ENCODE results near the gene STAM. TPM values are rescaled to one million over a fixed set of nuclear protein-coding genes. Genes with fewer than 3 reads are reported as not detected.

STAM gene
- polyA plus RNA-seq, 1 of the 3 experiments (the other 2 are of a cell fraction), result 19.1 TPM

- no peaks in the 10 kb centered on the region for H4K20me1 ChIP-seq (ENCODE audit: insufficient read depth)
- no peak overlapping the region for H3K9ac ChIP-seq
- no peaks in the 10 kb centered on the region for H3K27me3 ChIP-seq (ENCODE audit: insufficient read depth)
- peaks cover 3 to 41% of the 10 kb centered on the region in 2 experiments for H3K4me1 ChIP-seq (ENCODE audit: control insufficient read depth in 1 of 2, insufficient read depth in 2 of 2, low read depth in 1 of 2, low read length in 1 of 2)
- ChIA-PET POLR2A (interaction anchor here (1.3 kb wide), 1 partner anchor 28 kb away, joined by 3 read pairs; the partner anchor contains the start of gene STAM), CTCF (interaction anchor here (1.6 kb wide), 1 partner anchor 9 kb away, joined by 9 read pairs; no protein-coding TSS in a partner anchor)
- WGBS (ENCODE audit: low lambda C conversion rate), result 41% methylated on average over 3 of the region's 3 CpGs
- H3K27ac ChIP-seq (ENCODE audit: low read depth in 2 of 2, low read length in 1 of 2), result no peak overlapping the region
- DNase-seq, result no peak
- peaks cover 0 to 2% of the 10 kb centered on the region in 2 experiments for H3K36me3 ChIP-seq (replicated peaks in 1 of 2; ENCODE audit: control insufficient read depth in 1 of 2, insufficient read depth in 2 of 2, low read length in 1 of 2)
- peaks cover 36% of the 10 kb centered on the region for H3F3A ChIP-seq (replicated peaks; ENCODE audit: insufficient read depth)
- H3K4me2 ChIP-seq, result no peak overlapping the region
- no peak overlapping the region for H3K4me3 ChIP-seq (ENCODE audit: low read depth in 2 of 2, low read length in 1 of 2)
- TF ChIP-seq PBX3 (IDR thresholded peaks at IDR 0.05), result peak; percentile 26; the same call in 1 of the 2 replicates
- no peak for TF ChIP-seq FOXM1 (IDR thresholded peaks at IDR 0.05; ENCODE audit: low read depth)
- H3K9me3 ChIP-seq, result no peaks in the 10 kb centered on the region
- peaks cover 87% of the 10 kb centered on the region for H3K79me2 ChIP-seq (ENCODE audit: insufficient read depth)
- H3K9me2 ChIP-seq, result no peaks in the 10 kb centered on the region
- H2AFZ ChIP-seq (ENCODE audit: low read depth), result no peak overlapping the region
These were observed 27.4 kb downstream of the STAM start for GRCh38 chr10:17671307-17671706.

GRCh38 chr10:17673471-17674061 is 29.6 kb downstream of the STAM start:
- Histone ChIP-seq H3K9me3 (no peaks in the 10 kb centered on the region), H3K27me3 (ENCODE audit: insufficient read depth) (no peaks in the 10 kb centered on the region), H3K36me3 (replicated peaks in 1 of 2; ENCODE audit: control insufficient read depth in 1 of 2, insufficient read depth in 2 of 2, low read length in 1 of 2) (peaks cover 0 to 2% of the 10 kb centered on the region in 2 experiments), H3K27ac (ENCODE audit: low read depth in 2 of 2, low read length in 1 of 2) (peak overlapping the region; percentile 76 to 82), H3K79me2 (ENCODE audit: insufficient read depth) (peaks cover 85% of the 10 kb centered on the region), H3K9ac (peak overlapping the region; percentile 31; the same call in 1 of the 2 replicates), H3K4me3 (ENCODE audit: low read depth in 2 of 2, low read length in 1 of 2) (peak overlapping the region in 1 of 2 experiments; percentile 6; a peak in 1 of 4 replicates), H3K4me1 (ENCODE audit: control insufficient read depth in 1 of 2, insufficient read depth in 2 of 2, low read depth in 1 of 2, low read length in 1 of 2) (peaks cover 3 to 41% of the 10 kb centered on the region in 2 experiments), H3F3A (replicated peaks; ENCODE audit: insufficient read depth) (peaks cover 36% of the 10 kb centered on the region), H2AFZ (ENCODE audit: low read depth) (no peak overlapping the region), H3K4me2 (peak overlapping the region; percentile 68), H3K9me2 (no peaks in the 10 kb centered on the region), H4K20me1 (ENCODE audit: insufficient read depth) (no peaks in the 10 kb centered on the region)
- ChIA-PET POLR2A (no interaction called here), CTCF (no interaction called here)
- no peak for DNase-seq
- WGBS (ENCODE audit: low lambda C conversion rate), result 14% methylated on average over 5 of the region's 5 CpGs
- TF ChIP-seq YY1 (IDR thresholded peaks at IDR 0.05; ENCODE audit: low read depth) (no peak), TCF12 (IDR thresholded peaks at IDR 0.05) (peak; percentile 87), GATA2 (CRISPR knock-in tag; IDR thresholded peaks at IDR 0.05) (no peak), REST (IDR thresholded peaks at IDR 0.05; ENCODE audit: low read depth, low read length) (no peak), FOXJ3 (CRISPR knock-in tag; IDR thresholded peaks at IDR 0.05) (no peak), ZBTB33 (IDR thresholded peaks at IDR 0.05; ENCODE audit: borderline replicate concordance, low read depth) (no peak; the same call in 1 of the 2 replicates), NFIC (IDR thresholded peaks at IDR 0.05; ENCODE audit: borderline replicate concordance) (peak; percentile 11; the same call in 1 of the 2 replicates), JUND (IDR thresholded peaks at IDR 0.05) (peak; percentile 90), CTCF (IDR thresholded peaks at IDR 0.05) (no peak), MXI1 (IDR thresholded peaks at IDR 0.05; ENCODE audit: low read depth, low read length) (0 out of 2 replicates have a peak, but pooled peaks have one; percentile 18), GABPA (IDR thresholded peaks at IDR 0.05; ENCODE audit: low read depth) (no peak), RCOR1 (IDR thresholded peaks at IDR 0.05; ENCODE audit: low read length) (no peak), EZH2phosphoT487 (IDR thresholded peaks at IDR 0.05; ENCODE audit: borderline replicate concordance, low read depth) (no peak), SIN3A (IDR thresholded peaks at IDR 0.05; ENCODE audit: borderline replicate concordance, low read depth, low read length) (no peak; the same call in 1 of the 2 replicates), NRF1 (IDR thresholded peaks at IDR 0.05; ENCODE audit: low read depth, low read length) (no peak), RAD21 (IDR thresholded peaks at IDR 0.05; ENCODE audit: low read length) (no peak), CHD2 (IDR thresholded peaks at IDR 0.05; ENCODE audit: low read length, partially characterized antibody) (no peak)

Data from SK-N-SH (cell line).